ENCODE results near the gene SLC13A1. TPM values are rescaled to one million over a fixed set of nuclear protein-coding genes. Genes with fewer than 3 reads are reported as not detected.

The SLC13A1 gene
- total RNA-seq, 1 experiment from 2014 or later: not detected

GRCh38 chr7:123131961-123132360, 67.8 kb downstream of the SLC13A1 start:
- RAD21 ChIA-PET (ENCODE audit: low non-redundant PET in 1 of 2, low total read pairs in 2 of 2, uncharacterized antibody in 2 of 2, unreplicated experiment in 2 of 2): no interaction called here
- no peaks in the 10 kb centered on the region for H3K4me1 ChIP-seq (ENCODE audit: control insufficient read depth in 1 of 2, insufficient read depth in 2 of 2, low read length in 2 of 2)
- H3K9me3 ChIP-seq (ENCODE audit: control insufficient read depth in 1 of 2, insufficient read depth in 1 of 2, low read depth in 1 of 2, low read length in 2 of 2): no peaks in the 10 kb centered on the region
- TF ChIP-seq RAD21 (IDR thresholded peaks at IDR 0.05; ENCODE audit: low read depth): no peak
- no peak for TF ChIP-seq EGR1 (IDR thresholded peaks at IDR 0.05; ENCODE audit: low read depth)
- TF ChIP-seq SP1 (IDR thresholded peaks at IDR 0.05; ENCODE audit: low read depth): no peak
- no peak for TF ChIP-seq REST (IDR thresholded peaks at IDR 0.05; ENCODE audit: low read depth)
- no peak for TF ChIP-seq POLR2A (IDR thresholded peaks at IDR 0.05; ENCODE audit: borderline replicate concordance, extremely low read depth, insufficient read depth, insufficient read length)
- no peak for TF ChIP-seq POLR2AphosphoS5 (IDR thresholded peaks at IDR 0.05; ENCODE audit: low read depth, low read length)
- TF ChIP-seq MAX (IDR thresholded peaks at IDR 0.05): no peak
- no TSS peak for BruUV-seq (replicated peaks)
- POLR2A ChIA-PET: no interaction called here
- H3K79me2 ChIP-seq (ENCODE audit: insufficient read depth, low read length): no peaks in the 10 kb centered on the region
- H3K9ac ChIP-seq (ENCODE audit: low read length): no peak overlapping the region
- no peak overlapping the region for H3K27ac ChIP-seq (ENCODE audit: low read depth, low read length)
- no peak for ATAC-seq
- no peak overlapping the region for H3K4me2 ChIP-seq (ENCODE audit: low read length)
- no peaks in the 10 kb centered on the region for H3K36me3 ChIP-seq (ENCODE audit: control insufficient read depth in 1 of 2, insufficient read depth in 2 of 2, low read length in 2 of 2)
- 0 out of 2 replicates have a peak, but pooled peaks cover 4% of the 10 kb centered on the region for H3K9me2 ChIP-seq (ENCODE audit: insufficient read depth)
- H4K20me1 ChIP-seq (ENCODE audit: insufficient read depth): no peaks in the 10 kb centered on the region; the same call in 1 of the 2 replicates
- intact Hi-C loops (cut with micrococcal nuclease): no loop called here
- CTCF ChIA-PET: interaction anchor here (1.0 to 1.7 kb wide), 2 partner anchors 61 to 328 kb away, joined by 3 to 4 read pairs; no protein-coding TSS in a partner anchor
- no peak overlapping the region for H2AFZ ChIP-seq (ENCODE audit: low read depth, low read length, poor library complexity, severe bottlenecking)
- DNase-seq (ENCODE audit: low read depth, low spot score): no peak
- H3K4me3 ChIP-seq (replicated peaks in 1 of 2; ENCODE audit: low read depth in 1 of 2, low read length in 2 of 2): no peak overlapping the region
- no peaks in the 10 kb centered on the region for H3K27me3 ChIP-seq (ENCODE audit: insufficient read depth, low read length)

All from HCT116 (cell line).